NCI-H2171 (cell line): Measurements from ENCODE around the gene CHN2.
A peak's percentile ranks its signal among the peaks of the same experiment; 100 is the strongest.
"Not testable (repeated sequence)": the region's sequence is repeated elsewhere in the genome, so short reads cannot be mapped to it uniquely, and the experiment has no call there.

Experiments used
- DNase-seq: peaks from one replicate; lab custom pipeline; 2025; lab: John Stamatoyannopoulos, UW

Gene CHN2

GRCh38 chr7:29189743-29190201 lies 4.8 kb upstream of the CHN2 start:
- peak; percentile 74 for DNase-seq

GRCh38 chr7:29190349-29191045 lies 4.1 kb upstream of the CHN2 start:
- DNase-seq = no peak

GRCh38 chr7:29192323-29192722 lies 2.3 kb upstream of the CHN2 start:
- no peak for DNase-seq

- no peak for DNase-seq
Measured at GRCh38 chr7:29192811-29193210, 1.8 kb upstream of the CHN2 start.

GRCh38 chr7:29193316-29194205 lies 1.0 kb upstream of the CHN2 start:
- no peak for DNase-seq

GRCh38 chr7:29194206-29194593 lies 375 bp upstream of the CHN2 start:
- DNase-seq = no peak

GRCh38 chr7:29196191-29196590 lies 1.6 kb downstream of the CHN2 start:
- DNase-seq = peak; percentile 39

- no peak for DNase-seq
Measured at GRCh38 chr7:29196971-29197595, 2.5 kb downstream of the CHN2 start.

- DNase-seq = no peak
Measured at GRCh38 chr7:29197916-29198315, 3.3 kb downstream of the CHN2 start.

GRCh38 chr7:29199776-29200175 lies 5.2 kb downstream of the CHN2 start:
- DNase-seq = no peak

- no peak for DNase-seq
Measured at GRCh38 chr7:29202651-29203069, 8.1 kb downstream of the CHN2 start.

- no peak for DNase-seq
Measured at GRCh38 chr7:29204491-29205272, 10.1 kb downstream of the CHN2 start.

- DNase-seq = no peak
Measured at GRCh38 chr7:29207162-29207801, 12.7 kb downstream of the CHN2 start.

- no peak for DNase-seq
Measured at GRCh38 chr7:29208410-29209250, 14.1 kb downstream of the CHN2 start.

GRCh38 chr7:29209745-29210144 lies 15.2 kb downstream of the CHN2 start:
- DNase-seq = no peak

GRCh38 chr7:29212736-29213135 lies 18.2 kb downstream of the CHN2 start:
- DNase-seq = not testable (repeated sequence)

- no peak for DNase-seq
Measured at GRCh38 chr7:29214056-29214455, 19.5 kb downstream of the CHN2 start.

- no peak for DNase-seq
Measured at GRCh38 chr7:29214816-29215215, 20.2 kb downstream of the CHN2 start.

- peak; percentile 28 for DNase-seq
Measured at GRCh38 chr7:29216128-29216527, 21.6 kb downstream of the CHN2 start.

- DNase-seq = no peak
Measured at GRCh38 chr7:29217113-29217512, 22.5 kb downstream of the CHN2 start.

GRCh38 chr7:29224726-29225125 lies 30.2 kb downstream of the CHN2 start:
- no peak for DNase-seq
